Measurements from ENCODE around the gene SFT2D1.

DNA sequence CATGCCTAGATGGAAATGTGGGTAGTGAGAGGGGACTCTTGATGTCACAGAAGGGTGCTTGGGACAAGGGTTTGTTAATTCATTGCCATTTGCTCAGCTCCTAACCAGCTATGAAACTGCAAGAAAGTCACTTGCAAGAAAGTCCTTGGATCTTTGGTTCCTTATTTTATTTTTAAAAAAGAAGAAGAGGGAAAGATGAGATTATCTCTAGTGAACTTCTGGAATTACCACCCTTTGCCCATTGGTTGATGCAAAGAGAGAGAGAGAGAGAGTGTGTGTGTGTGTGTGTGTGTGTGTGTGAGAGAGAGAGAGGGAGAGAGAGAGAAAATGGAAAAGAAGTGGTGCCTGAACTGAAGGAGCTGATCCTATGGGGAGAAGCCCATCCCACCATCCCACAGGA, 4.6 kb upstream of the SFT2D1 start:
- TF ChIP-seq HNRNPH1 (optimal IDR thresholded peaks at IDR 0.05; ENCODE audit: low read depth, low read length), result no peak
- no peak for TF ChIP-seq HCFC1 (IDR thresholded peaks at IDR 0.05; ENCODE audit: low read depth, low read length)
- no peak for TF ChIP-seq CHCHD3 (CRISPR knock-in tag; IDR thresholded peaks at IDR 0.05)
- TF ChIP-seq USF1 (CRISPR knock-in tag; IDR thresholded peaks at IDR 0.05), result no peak
- TF ChIP-seq POLR2AphosphoS5 (IDR thresholded peaks at IDR 0.05; ENCODE audit: control insufficient read depth, insufficient read depth, low read depth, low read length), result no peak
- TF ChIP-seq CTCF (IDR thresholded peaks at IDR 0.05 in 2 of 3, conservative IDR thresholded peaks at IDR 0.05 in 1 of 3; ENCODE audit: insufficient read depth in 2 of 3, low read depth in 1 of 3, low read length in 3 of 3), result no peak
- no peak for TF ChIP-seq BRD4 (IDR thresholded peaks at IDR 0.05)
- no peak for TF ChIP-seq SMARCB1 (IDR thresholded peaks at IDR 0.05; ENCODE audit: insufficient read length, low read depth)
